Measurements from ENCODE around the gene FBXW11. TPM values are rescaled to one million over a fixed set of nuclear protein-coding genes. Genes with fewer than 3 reads are reported as not detected.
"Not testable (repeated sequence)": the region's sequence is repeated elsewhere in the genome, so short reads cannot be mapped to it uniquely, and the experiment has no call there.

Gene FBXW11
- total RNA-seq, 1 experiment from 2014 or later = 58.3 TPM

GRCh38 chr5:171954721-171955120 lies 51.7 kb downstream of the FBXW11 start:
- DNase-seq (ENCODE audit: low read depth) = no peak

- peak; percentile 30 for DNase-seq (ENCODE audit: low read depth)
Observed at GRCh38 chr5:171953860-171954701, 52.4 kb downstream of the FBXW11 start.

- DNase-seq (ENCODE audit: low read depth) = no peak
Observed at GRCh38 chr5:171952021-171952420, 54.4 kb downstream of the FBXW11 start.

GRCh38 chr5:171951218-171951617 lies 55.2 kb downstream of the FBXW11 start:
- no peak for DNase-seq (ENCODE audit: low read depth)

GRCh38 chr5:171946000-171946781 lies 60.2 kb downstream of the FBXW11 start:
- peak; percentile 14 for DNase-seq (ENCODE audit: low read depth)

GRCh38 chr5:171945476-171945875 lies 61.0 kb downstream of the FBXW11 start:
- DNase-seq (ENCODE audit: low read depth) = no peak

GRCh38 chr5:171945066-171945465 lies 61.4 kb downstream of the FBXW11 start:
- DNase-seq (ENCODE audit: low read depth) = no peak

- DNase-seq (ENCODE audit: low read depth) = not testable (repeated sequence)
Observed at GRCh38 chr5:171942112-171942516, 64.3 kb downstream of the FBXW11 start.

- not testable (repeated sequence) for DNase-seq (ENCODE audit: low read depth)
Observed at GRCh38 chr5:171941675-171942074, 64.8 kb downstream of the FBXW11 start.

- not testable (repeated sequence) for DNase-seq (ENCODE audit: low read depth)
Observed at GRCh38 chr5:171941275-171941674, 65.2 kb downstream of the FBXW11 start.

- no peak for DNase-seq (ENCODE audit: low read depth)
Observed at GRCh38 chr5:171939951-171940350, 66.5 kb downstream of the FBXW11 start.

- no peak for DNase-seq (ENCODE audit: low read depth)
Observed at GRCh38 chr5:171938358-171938757, 68.1 kb downstream of the FBXW11 start.

- DNase-seq (ENCODE audit: low read depth) = no peak
Observed at GRCh38 chr5:171937351-171937750, 69.1 kb downstream of the FBXW11 start.

GRCh38 chr5:171934586-171934985 lies 71.9 kb downstream of the FBXW11 start:
- no peak for DNase-seq (ENCODE audit: low read depth)

- DNase-seq (ENCODE audit: low read depth) = no peak
Observed at GRCh38 chr5:171931163-171931562, 75.3 kb downstream of the FBXW11 start.

GRCh38 chr5:171927345-171927941 lies 79.0 kb downstream of the FBXW11 start:
- DNase-seq (ENCODE audit: low read depth) = no peak

- DNase-seq (ENCODE audit: low read depth) = no peak
Observed at GRCh38 chr5:171926311-171926710, 80.1 kb downstream of the FBXW11 start.

GRCh38 chr5:171924493-171925122 lies 81.8 kb downstream of the FBXW11 start:
- DNase-seq (ENCODE audit: low read depth) = no peak

- no peak for DNase-seq (ENCODE audit: low read depth)
Observed at GRCh38 chr5:171920765-171921391, 85.6 kb downstream of the FBXW11 start.

GRCh38 chr5:171915700-171916099 lies 90.7 kb downstream of the FBXW11 start:
- DNase-seq (ENCODE audit: low read depth) = not testable (repeated sequence)

GRCh38 chr5:171914726-171915338 lies 91.6 kb downstream of the FBXW11 start:
- no peak for DNase-seq (ENCODE audit: low read depth)

Data from RPMI7951 (cell line).